A673 (cell line): ENCODE measurements around the gene ADAMTS12.

Experiments
- EZH2 ChIP-seq: fragments of 200-600 bp; sonication (generic); IDR thresholded peaks from 2 replicates; pipeline ENCODE4 v1.6.1; 2017; ENCODE audit warnings: borderline replicate concordance, low read depth, mild to moderate bottlenecking, mixed read lengths, antibody characterized with exemption, low read length; ENCODE audit not compliant: poor library complexity, severe bottlenecking
- TF ChIP-seq, protein P1 (sequence below): fragments of 300-800, 200-600 bp; sonication (generic); conservative IDR thresholded peaks from 2 replicates; pipeline ENCODE4 v1.5.1; 2017; ENCODE audit warnings: low read depth, mild to moderate bottlenecking, antibody characterized with exemption, low read length, moderate library complexity, mixed read lengths

DNA sequence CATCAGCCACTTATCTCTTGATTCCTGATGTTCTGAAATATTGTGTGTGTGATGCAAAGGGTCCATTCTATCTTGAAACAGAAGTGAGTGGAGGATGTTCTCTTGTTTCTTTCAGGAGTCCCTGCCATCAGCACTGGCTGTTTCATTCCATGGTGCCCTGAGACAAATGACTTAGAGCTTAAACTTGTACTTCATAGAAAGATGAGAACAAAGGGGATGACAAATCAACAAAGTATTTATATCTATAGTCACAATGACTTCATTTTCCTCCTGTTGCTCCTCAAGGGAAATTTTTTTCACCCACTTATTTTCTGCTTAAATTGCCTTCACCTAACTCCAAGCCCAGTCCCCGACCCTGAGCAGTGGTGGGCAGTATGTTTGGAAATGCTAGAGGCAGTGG is 279.4 kb downstream of the ADAMTS12 start:
- TF ChIP-seq, protein P1, sequence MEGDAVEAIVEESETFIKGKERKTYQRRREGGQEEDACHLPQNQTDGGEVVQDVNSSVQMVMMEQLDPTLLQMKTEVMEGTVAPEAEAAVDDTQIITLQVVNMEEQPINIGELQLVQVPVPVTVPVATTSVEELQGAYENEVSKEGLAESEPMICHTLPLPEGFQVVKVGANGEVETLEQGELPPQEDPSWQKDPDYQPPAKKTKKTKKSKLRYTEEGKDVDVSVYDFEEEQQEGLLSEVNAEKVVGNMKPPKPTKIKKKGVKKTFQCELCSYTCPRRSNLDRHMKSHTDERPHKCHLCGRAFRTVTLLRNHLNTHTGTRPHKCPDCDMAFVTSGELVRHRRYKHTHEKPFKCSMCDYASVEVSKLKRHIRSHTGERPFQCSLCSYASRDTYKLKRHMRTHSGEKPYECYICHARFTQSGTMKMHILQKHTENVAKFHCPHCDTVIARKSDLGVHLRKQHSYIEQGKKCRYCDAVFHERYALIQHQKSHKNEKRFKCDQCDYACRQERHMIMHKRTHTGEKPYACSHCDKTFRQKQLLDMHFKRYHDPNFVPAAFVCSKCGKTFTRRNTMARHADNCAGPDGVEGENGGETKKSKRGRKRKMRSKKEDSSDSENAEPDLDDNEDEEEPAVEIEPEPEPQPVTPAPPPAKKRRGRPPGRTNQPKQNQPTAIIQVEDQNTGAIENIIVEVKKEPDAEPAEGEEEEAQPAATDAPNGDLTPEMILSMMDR = no peak
- no peak for TF ChIP-seq EZH2
